HG02981 (cell line): Measurements from ENCODE around the gene DCAF12.
"Not testable (repeated sequence)": the region's sequence is repeated elsewhere in the genome, so short reads cannot be mapped to it uniquely, and the experiment has no call there.

Experiments used
- ATAC-seq: cut with Tn5 transposase; IDR thresholded peaks from one replicate; pipeline ENCODE4 v1.9.1; 2021; ENCODE audit warnings: mild to moderate bottlenecking, moderate library complexity; ENCODE audit not compliant: unreplicated experiment

Gene DCAF12

GRCh38 chr9:34126207-34127034, at the start of gene DCAF12:
Gene DCAF12, minus strand, starts transcription at chr9:34126698. Its CDS starts 267 bp downstream, at chr9:34126431.
- peak; percentile 75 for ATAC-seq

GRCh38 chr9:34176089-34176488, 49.6 kb upstream of the DCAF12 start:
- no peak for ATAC-seq

- ATAC-seq = no peak
These were observed 45.4 kb upstream of the DCAF12 start for GRCh38 chr9:34171753-34172535.

GRCh38 chr9:34170237-34170991, 43.9 kb upstream of the DCAF12 start:
- no peak for ATAC-seq

- ATAC-seq = no peak
These were observed 42.6 kb upstream of the DCAF12 start for GRCh38 chr9:34169125-34169524.

GRCh38 chr9:34163434-34163833, 36.9 kb upstream of the DCAF12 start:
- no peak for ATAC-seq

- no peak for ATAC-seq
These were observed 31.9 kb upstream of the DCAF12 start for GRCh38 chr9:34158362-34158869.

- ATAC-seq = no peak
These were observed 31.4 kb upstream of the DCAF12 start for GRCh38 chr9:34157898-34158297.

GRCh38 chr9:34157318-34157717, 30.8 kb upstream of the DCAF12 start:
- ATAC-seq = no peak

GRCh38 chr9:34154057-34154456, 27.6 kb upstream of the DCAF12 start:
- ATAC-seq = no peak

GRCh38 chr9:34151398-34151797, 24.9 kb upstream of the DCAF12 start:
- no peak for ATAC-seq

GRCh38 chr9:34145165-34145564, 18.7 kb upstream of the DCAF12 start:
- no peak for ATAC-seq

GRCh38 chr9:34143116-34143515, 16.6 kb upstream of the DCAF12 start:
- no peak for ATAC-seq

- ATAC-seq = no peak
These were observed 14.4 kb upstream of the DCAF12 start for GRCh38 chr9:34140853-34141252.

- ATAC-seq = no peak
These were observed 13.1 kb upstream of the DCAF12 start for GRCh38 chr9:34139477-34140146.

GRCh38 chr9:34138644-34139043, 12.1 kb upstream of the DCAF12 start:
- not testable (repeated sequence) for ATAC-seq

- ATAC-seq = no peak
These were observed 8.0 kb upstream of the DCAF12 start for GRCh38 chr9:34134521-34134920.

GRCh38 chr9:34133436-34133949, 7.0 kb upstream of the DCAF12 start:
- no peak for ATAC-seq

GRCh38 chr9:34131571-34131970, 5.1 kb upstream of the DCAF12 start:
- ATAC-seq = no peak
